Jurkat, Clone E6-1 (cell line): ENCODE data around the gene HOXD3.

ENCODE experiments used
- DNase-seq: peaks from one replicate; pipeline ENCODE4 v3.0.0-alpha.2; 2011; ENCODE audit warnings: low read depth, low spot score
- H3K4me3 ChIP-seq: 2 replicates; pipeline ENCODE4 v1.5.1; 2011; ENCODE audit warnings: mild to moderate bottlenecking, low read length, control low read depth, moderate library complexity

Gene HOXD3

GRCh38 chr2:176158855-176159662 lies 2.0 kb downstream of the HOXD3 start:
- H3K4me3 ChIP-seq: no peak overlapping the region
- DNase-seq: no peak

- H3K4me3 ChIP-seq: no peak overlapping the region
- DNase-seq: no peak
Measured at GRCh38 chr2:176159663-176160250, 2.6 kb downstream of the HOXD3 start.

GRCh38 chr2:176160251-176160985 lies 3.3 kb downstream of the HOXD3 start:
- no peak for DNase-seq
- H3K4me3 ChIP-seq: no peak overlapping the region

- no peak overlapping the region for H3K4me3 ChIP-seq
- DNase-seq: no peak
Measured at GRCh38 chr2:176160986-176161824, 4.1 kb downstream of the HOXD3 start.

GRCh38 chr2:176161825-176162626 lies 4.9 kb downstream of the HOXD3 start:
- H3K4me3 ChIP-seq: no peak overlapping the region
- no peak for DNase-seq

- DNase-seq: no peak
- H3K4me3 ChIP-seq: no peak overlapping the region
Measured at GRCh38 chr2:176162911-176163671, 6.0 kb downstream of the HOXD3 start.

GRCh38 chr2:176163672-176164056 lies 6.6 kb downstream of the HOXD3 start:
- DNase-seq: no peak
- no peak overlapping the region for H3K4me3 ChIP-seq

- no peak overlapping the region for H3K4me3 ChIP-seq
- no peak for DNase-seq
Measured at GRCh38 chr2:176164201-176164600, 7.1 kb downstream of the HOXD3 start.

GRCh38 chr2:176164611-176165369 lies 7.7 kb downstream of the HOXD3 start:
- no peak for DNase-seq
- H3K4me3 ChIP-seq: no peak overlapping the region

GRCh38 chr2:176165370-176166050 lies 8.4 kb downstream of the HOXD3 start:
- DNase-seq: no peak
- H3K4me3 ChIP-seq: no peak overlapping the region

- no peak overlapping the region for H3K4me3 ChIP-seq
- DNase-seq: no peak
Measured at GRCh38 chr2:176166272-176166671, 9.2 kb downstream of the HOXD3 start.

- H3K4me3 ChIP-seq: no peak overlapping the region
- DNase-seq: no peak
Measured at GRCh38 chr2:176167398-176167797, 10.3 kb downstream of the HOXD3 start.

GRCh38 chr2:176169181-176169580 lies 12.1 kb downstream of the HOXD3 start:
- DNase-seq: no peak
- H3K4me3 ChIP-seq: no peak overlapping the region

- DNase-seq: no peak
- no peak overlapping the region for H3K4me3 ChIP-seq
Measured at GRCh38 chr2:176169711-176170110, 12.6 kb downstream of the HOXD3 start.

- H3K4me3 ChIP-seq: no peak overlapping the region
- DNase-seq: no peak
Measured at GRCh38 chr2:176170602-176171305, 13.6 kb downstream of the HOXD3 start.

- no peak for DNase-seq
- no peak overlapping the region for H3K4me3 ChIP-seq
Measured at GRCh38 chr2:176171351-176172006, 14.4 kb downstream of the HOXD3 start.
